GM12891 (cell line): ENCODE measurements around the gene SOX10.

ENCODE experiments used
- PAX5 ChIP-seq: IDR thresholded peaks from 2 replicates; pipeline ENCODE4 v1.6.1; 2011; ENCODE audit warnings: low read length, moderate library complexity, mild to moderate bottlenecking; ENCODE audit not compliant: insufficient read depth, severe bottlenecking
- POLR2A ChIP-seq: IDR thresholded peaks from 2 replicates; pipeline ENCODE4 v1.6.1; 2011; ENCODE audit warnings: low read depth, low read length, control low read depth
- POLR2AphosphoS5 ChIP-seq: IDR thresholded peaks from 2 replicates; pipeline ENCODE4 v1.6.1; 2011; ENCODE audit warnings: low read depth, low read length, control low read depth
- SPI1 ChIP-seq: IDR thresholded peaks from 2 replicates; pipeline ENCODE4 v1.6.1; 2011; ENCODE audit warnings: low read depth, low read length, control low read depth
- TAF1 ChIP-seq: IDR thresholded peaks from 2 replicates; pipeline ENCODE4 v1.6.1; 2011; ENCODE audit warnings: low read depth, low read length, control low read depth

DNA sequence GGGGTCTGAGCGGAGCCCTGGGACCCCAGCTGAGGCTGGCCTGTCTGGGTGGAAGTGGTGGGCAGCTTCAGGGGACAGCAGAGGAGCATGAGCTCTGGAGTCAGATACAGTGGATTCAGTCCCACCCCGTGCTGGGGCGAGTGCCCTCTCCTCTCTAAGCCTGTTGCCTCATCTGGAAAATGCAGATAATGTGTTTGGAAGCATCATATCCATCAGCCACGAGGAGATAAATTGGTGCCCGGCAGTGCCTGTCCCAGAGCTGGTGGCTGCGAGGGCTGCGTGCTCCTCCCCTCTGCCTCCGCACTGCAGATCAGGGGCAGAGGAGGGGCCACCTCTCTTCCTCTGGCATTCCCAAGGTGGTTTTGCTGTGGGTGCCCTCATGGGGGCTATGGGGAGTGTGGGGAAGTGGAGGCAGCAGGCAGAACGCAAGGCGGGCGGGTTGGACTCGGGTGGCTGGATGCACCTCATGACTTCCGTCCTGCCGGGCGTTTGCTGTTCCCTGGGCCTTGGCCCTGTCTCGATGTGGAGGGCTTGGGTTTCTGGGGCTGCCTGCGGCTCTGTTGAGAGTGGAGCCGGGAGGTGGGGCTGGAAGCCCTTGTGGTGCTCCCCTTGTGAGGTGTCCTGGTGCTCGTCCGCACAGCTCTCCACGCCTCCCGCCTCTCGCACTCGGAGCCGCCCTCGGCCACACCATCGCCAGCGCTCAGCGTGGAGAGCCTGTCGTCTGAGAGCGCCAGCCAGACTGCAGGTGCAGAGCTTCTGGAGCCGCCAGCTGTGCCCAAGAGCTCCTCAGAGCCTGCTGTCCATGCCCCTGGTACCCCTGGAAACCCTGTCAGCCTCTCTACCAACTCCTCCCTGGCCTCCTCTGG, 57.4 kb downstream of the SOX10 start:
- TF ChIP-seq POLR2AphosphoS5: no peak
- no peak for TF ChIP-seq POLR2A
- no peak for TF ChIP-seq TAF1
- no peak for TF ChIP-seq PAX5
- TF ChIP-seq SPI1: no peak
